Osteoblast (primary cell): ENCODE data around the gene AATK. TPM values are rescaled to one million over a fixed set of nuclear protein-coding genes. Genes with fewer than 3 reads are reported as not detected.

Experiments used
- DNase-seq: peaks from one replicate; pipeline ENCODE4 v3.0.0; 2011; ENCODE audit warnings: low spot score, mixed read lengths; ENCODE audit not compliant: insufficient read length; ENCODE audit errors: missing footprints
- H2AFZ ChIP-seq: 2 replicates; pipeline ENCODE4 v1.6.0; 2011; ENCODE audit warnings: mild to moderate bottlenecking, low read length
- H3K27ac ChIP-seq: 2 replicates; pipeline ENCODE4 v1.5.1; 2011; ENCODE audit warnings: mild to moderate bottlenecking, low read depth, low read length, moderate library complexity
- H3K27me3 ChIP-seq: 2 replicates; pipeline ENCODE4 v1.6.0; 2012; ENCODE audit warnings: mild to moderate bottlenecking, control low read depth, inconsistent platforms, low read length, moderate library complexity; ENCODE audit not compliant: insufficient read depth
- H3K36me3 ChIP-seq: 2 replicates; pipeline ENCODE4 v1.5.1; 2011; ENCODE audit warnings: mild to moderate bottlenecking, low read length, control low read depth, moderate library complexity; ENCODE audit not compliant: insufficient read depth
- H3K4me1 ChIP-seq: 2 replicates; pipeline ENCODE4 v1.5.1; 2011; ENCODE audit warnings: mild to moderate bottlenecking, low read length, control low read depth, moderate library complexity; ENCODE audit not compliant: insufficient read depth
- H3K4me2 ChIP-seq: 2 replicates; pipeline ENCODE4 v1.6.0; 2011; ENCODE audit warnings: mild to moderate bottlenecking, low read length; ENCODE audit not compliant: insufficient read depth
- H3K4me3 ChIP-seq: fragments of 200-600 bp; sonication (generic); 3 replicates; pipeline ENCODE4 v1.5.1; 2012; ENCODE audit warnings: mild to moderate bottlenecking, low read length, inconsistent platforms; ENCODE audit not compliant: insufficient read depth
- H3K79me2 ChIP-seq: 2 replicates; pipeline ENCODE4 v1.6.0; 2012; ENCODE audit warnings: mild to moderate bottlenecking, low read length, control low read depth, inconsistent platforms; ENCODE audit not compliant: insufficient read depth
- H3K9me3 ChIP-seq: 2 replicates; pipeline ENCODE4 v1.5.1; 2011; ENCODE audit warnings: low read depth, low read length, control low read depth
- H4K20me1 ChIP-seq: 2 replicates; pipeline ENCODE4 v1.6.0; 2012; ENCODE audit warnings: mild to moderate bottlenecking, low read length, control low read depth; ENCODE audit not compliant: insufficient read depth
- total RNA-seq: library from RNA; depleted of rRNA; stranded (reverse); fragments of >200 nt; gene quantifications from 2 replicates; pipeline ENCODE4 v1.2.3, GENCODE V29; 2012
- TF ChIP-seq, protein P1 (sequence below): IDR thresholded peaks from 2 replicates; pipeline ENCODE4 v1.5.1; 2011; ENCODE audit warnings: mild to moderate bottlenecking, low read depth, low read length, moderate library complexity; ENCODE audit errors: extremely low read depth

Gene AATK
- total RNA-seq, 1 donor: under 0.01 TPM

DNA sequence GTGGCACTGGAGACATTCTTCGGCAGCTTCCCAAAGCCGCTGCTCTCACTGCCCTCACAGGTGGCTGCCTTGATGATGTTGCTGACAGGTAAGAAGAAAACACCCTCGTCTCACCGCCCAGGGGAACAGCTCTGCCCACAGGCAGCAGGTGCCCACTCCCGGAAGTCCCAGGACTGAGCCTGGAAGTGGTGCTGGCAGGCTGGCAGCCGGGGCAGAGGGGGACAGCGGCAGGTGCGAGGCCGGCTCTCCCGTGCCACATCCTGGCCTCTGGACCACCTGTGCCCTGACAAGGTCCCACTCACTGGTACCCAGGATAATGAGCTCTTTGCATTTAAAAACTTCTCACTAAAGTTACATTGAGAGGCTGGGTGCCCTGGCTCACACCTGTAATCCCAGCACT, 36.3 kb upstream of the AATK start:
- Histone ChIP-seq H4K20me1 (no peaks in the 10 kb centered on the region), H3K79me2 (no peaks in the 10 kb centered on the region), H3K4me1 (no peaks in the 10 kb centered on the region), H3K4me2 (no peak overlapping the region), H3K27ac (no peak overlapping the region), H2AFZ (no peak overlapping the region), H3K36me3 (no peaks in the 10 kb centered on the region), H3K9me3 (no peaks in the 10 kb centered on the region), H3K27me3 (no peaks in the 10 kb centered on the region), H3K4me3 (no peak overlapping the region)
- TF ChIP-seq, protein P1, sequence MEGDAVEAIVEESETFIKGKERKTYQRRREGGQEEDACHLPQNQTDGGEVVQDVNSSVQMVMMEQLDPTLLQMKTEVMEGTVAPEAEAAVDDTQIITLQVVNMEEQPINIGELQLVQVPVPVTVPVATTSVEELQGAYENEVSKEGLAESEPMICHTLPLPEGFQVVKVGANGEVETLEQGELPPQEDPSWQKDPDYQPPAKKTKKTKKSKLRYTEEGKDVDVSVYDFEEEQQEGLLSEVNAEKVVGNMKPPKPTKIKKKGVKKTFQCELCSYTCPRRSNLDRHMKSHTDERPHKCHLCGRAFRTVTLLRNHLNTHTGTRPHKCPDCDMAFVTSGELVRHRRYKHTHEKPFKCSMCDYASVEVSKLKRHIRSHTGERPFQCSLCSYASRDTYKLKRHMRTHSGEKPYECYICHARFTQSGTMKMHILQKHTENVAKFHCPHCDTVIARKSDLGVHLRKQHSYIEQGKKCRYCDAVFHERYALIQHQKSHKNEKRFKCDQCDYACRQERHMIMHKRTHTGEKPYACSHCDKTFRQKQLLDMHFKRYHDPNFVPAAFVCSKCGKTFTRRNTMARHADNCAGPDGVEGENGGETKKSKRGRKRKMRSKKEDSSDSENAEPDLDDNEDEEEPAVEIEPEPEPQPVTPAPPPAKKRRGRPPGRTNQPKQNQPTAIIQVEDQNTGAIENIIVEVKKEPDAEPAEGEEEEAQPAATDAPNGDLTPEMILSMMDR: no peak
- no peak for DNase-seq

GRCh38 chr17:81200695-81201580, 34.9 kb upstream of the AATK start:
- no peak overlapping the region for H3K4me2 ChIP-seq
- H3K4me3 ChIP-seq: no peak overlapping the region
- no peaks in the 10 kb centered on the region for H3K36me3 ChIP-seq
- peak; percentile 100 for DNase-seq
- H2AFZ ChIP-seq: peak overlapping the region; percentile 74
- no peaks in the 10 kb centered on the region for H3K27me3 ChIP-seq
- no peak overlapping the region for H3K27ac ChIP-seq
- no peaks in the 10 kb centered on the region for H3K9me3 ChIP-seq
- no peaks in the 10 kb centered on the region for H4K20me1 ChIP-seq
- no peaks in the 10 kb centered on the region for H3K79me2 ChIP-seq
- H3K4me1 ChIP-seq: no peaks in the 10 kb centered on the region
- TF ChIP-seq, protein P1: peak; percentile 69

GRCh38 chr17:81200201-81200600, 34.2 kb upstream of the AATK start:
- H3K4me1 ChIP-seq: no peaks in the 10 kb centered on the region
- peak overlapping the region; percentile 74 for H2AFZ ChIP-seq
- H3K36me3 ChIP-seq: no peaks in the 10 kb centered on the region
- H4K20me1 ChIP-seq: no peaks in the 10 kb centered on the region
- H3K4me2 ChIP-seq: no peak overlapping the region
- no peaks in the 10 kb centered on the region for H3K79me2 ChIP-seq
- no peaks in the 10 kb centered on the region for H3K9me3 ChIP-seq
- H3K4me3 ChIP-seq: no peak overlapping the region
- H3K27ac ChIP-seq: no peak overlapping the region
- no peaks in the 10 kb centered on the region for H3K27me3 ChIP-seq
- TF ChIP-seq, protein P1: no peak
- no peak for DNase-seq

DNA sequence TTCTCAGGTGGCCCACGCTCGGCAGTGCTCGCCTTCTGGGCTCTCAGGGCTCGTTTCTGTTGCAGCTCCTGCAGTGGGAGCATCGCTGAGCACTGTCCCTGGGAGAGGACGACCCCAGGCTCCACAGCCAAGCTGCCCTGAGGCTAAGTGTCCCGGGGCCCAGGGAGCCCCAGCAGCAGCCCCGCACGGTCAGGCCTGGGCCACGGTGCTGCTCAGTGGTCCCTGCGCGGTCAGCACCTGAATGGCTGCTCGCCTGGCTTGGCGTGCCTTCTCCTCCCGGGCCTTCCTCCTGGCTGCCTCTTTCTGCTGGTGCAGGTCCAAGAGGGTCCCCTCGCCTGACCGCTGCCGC, 33.4 kb upstream of the AATK start:
- no peak for DNase-seq
- H3K36me3 ChIP-seq: no peaks in the 10 kb centered on the region

More for the DNA sequence above, 33.4 kb upstream of the AATK start:
- Histone ChIP-seq H2AFZ (no peak overlapping the region), H3K79me2 (no peaks in the 10 kb centered on the region), H3K4me1 (no peaks in the 10 kb centered on the region), H3K9me3 (no peaks in the 10 kb centered on the region), H4K20me1 (no peaks in the 10 kb centered on the region), H3K27me3 (no peaks in the 10 kb centered on the region), H3K27ac (no peak overlapping the region), H3K4me2 (no peak overlapping the region), H3K4me3 (no peak overlapping the region)
- TF ChIP-seq, protein P1: no peak
